Testis (tissue), 2 donors: ENCODE data around the gene ENO1.
"Not testable (repeated sequence)": the region's sequence is repeated elsewhere in the genome, so short reads cannot be mapped to it uniquely, and the experiment has no call there.

Experiments used
- CTCF ChIP-seq, 3 experiments: fragments of 450-650 bp in 2 of 3; fragments of 200-600 bp in 1 of 3; sonication (generic) in 1 of 3; IDR thresholded peaks; one replicate each; pipeline ENCODE4 v1.5.1; 2016 to 2019; ENCODE audit warnings: antibody characterized with exemption in 3 of 3, mild to moderate bottlenecking in 2 of 3, moderate library complexity in 1 of 3
- POLR2A ChIP-seq: fragments of 450-650 bp; IDR thresholded peaks from one replicate; pipeline ENCODE4 v1.6.1; 2017; ENCODE audit warnings: antibody characterized with exemption, mild to moderate bottlenecking, moderate library complexity

DNA sequence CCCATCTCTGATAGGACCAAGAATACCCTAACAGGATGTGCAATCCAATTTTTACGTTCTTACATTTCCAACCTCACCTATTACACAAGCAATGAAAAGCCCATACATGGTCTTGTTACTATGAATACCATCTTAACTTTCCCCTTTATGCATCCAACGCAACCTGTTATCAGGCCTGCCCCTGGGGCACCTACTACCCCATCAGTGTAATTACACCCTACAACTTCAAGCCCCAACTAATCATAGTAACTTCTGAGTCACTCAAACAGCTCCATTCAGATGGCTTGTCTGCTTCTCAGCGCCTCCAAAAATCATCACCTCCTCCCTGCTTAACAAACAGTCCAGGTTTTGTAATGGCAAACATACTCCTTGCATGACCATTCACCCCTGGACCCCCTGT is 18.3 kb upstream of the ENO1 start:
- TF ChIP-seq CTCF (IDR thresholded peaks at IDR 0.05); POLR2A: not testable (repeated sequence)
